ENCODE data around the gene EDN3.

- TF ChIP-seq CTCF (IDR thresholded peaks at IDR 0.05): no peak
- TF ChIP-seq EP300 (IDR thresholded peaks at IDR 0.05): no peak
- TF ChIP-seq POLR2A (IDR thresholded peaks at IDR 0.05): no peak
Observed at GRCh38 chr20:59375541-59375940, 75.1 kb downstream of the EDN3 start.

All from upper lobe of left lung (tissue), 4 donors.